ENCODE data around the gene CLNK.
"Not testable (repeated sequence)": the region's sequence is repeated elsewhere in the genome, so short reads cannot be mapped to it uniquely, and the experiment has no call there.

CLNK gene

GRCh38 chr4:10574553-10574952, 110.0 kb downstream of the CLNK start:
- DNase-seq = not testable (repeated sequence)

- no peak for DNase-seq
Measured at GRCh38 chr4:10571909-10572308, 112.7 kb downstream of the CLNK start.

GRCh38 chr4:10569491-10569890, 115.1 kb downstream of the CLNK start:
- DNase-seq = no peak

GRCh38 chr4:10567766-10568165, 116.8 kb downstream of the CLNK start:
- no peak for DNase-seq

GRCh38 chr4:10565166-10565780, 119.3 kb downstream of the CLNK start:
- DNase-seq = no peak

- DNase-seq = peak; percentile 52
Measured at GRCh38 chr4:10554694-10555093, 129.9 kb downstream of the CLNK start.

- no peak for DNase-seq
Measured at GRCh38 chr4:10554121-10554520, 130.4 kb downstream of the CLNK start.

- no peak for DNase-seq
Measured at GRCh38 chr4:10552591-10553280, 131.8 kb downstream of the CLNK start.

- DNase-seq = no peak
Measured at GRCh38 chr4:10535912-10536311, 148.7 kb downstream of the CLNK start.

GRCh38 chr4:10534820-10535219, 149.7 kb downstream of the CLNK start:
- no peak for DNase-seq

- no peak for DNase-seq
Measured at GRCh38 chr4:10532155-10532554, 152.4 kb downstream of the CLNK start.

- DNase-seq = no peak
Measured at GRCh38 chr4:10530137-10530786, 154.3 kb downstream of the CLNK start.

GRCh38 chr4:10529291-10530136, 155.1 kb downstream of the CLNK start:
- no peak for DNase-seq

GRCh38 chr4:10527438-10527837, 157.1 kb downstream of the CLNK start:
- no peak for DNase-seq

GRCh38 chr4:10526429-10527222, 157.9 kb downstream of the CLNK start:
- no peak for DNase-seq

- DNase-seq = no peak
Measured at GRCh38 chr4:10524196-10524833, 160.3 kb downstream of the CLNK start.

- no peak for DNase-seq
Measured at GRCh38 chr4:10521424-10521823, 163.1 kb downstream of the CLNK start.

- DNase-seq = no peak
Measured at GRCh38 chr4:10509733-10510132, 174.8 kb downstream of the CLNK start.

- no peak for DNase-seq
Measured at GRCh38 chr4:10506077-10506476, 178.5 kb downstream of the CLNK start.

- DNase-seq = no peak
Measured at GRCh38 chr4:10504570-10505179, 179.9 kb downstream of the CLNK start.

- no peak for DNase-seq
Measured at GRCh38 chr4:10502717-10503116, 181.9 kb downstream of the CLNK start.

- no peak for DNase-seq
Measured at GRCh38 chr4:10500776-10501175, 183.8 kb downstream of the CLNK start.
